Neural progenitor cell (in vitro differentiated cells): ENCODE data around the gene TM4SF5. TPM values are rescaled to one million over a fixed set of nuclear protein-coding genes. Genes with fewer than 3 reads are reported as not detected.

Experiments
- DNase-seq: peaks from one replicate; pipeline ENCODE4 v3.0.0-alpha.2; 2016; ENCODE audit warnings: low spot score
- H2AFZ ChIP-seq: fragments of 200-600 bp; sonication (generic); replicated peaks from 2 replicates; pipeline ENCODE4 v1.6.1; 2016; ENCODE audit warnings: antibody characterized with exemption
- H3F3A ChIP-seq: fragments of 200-600 bp; sonication (generic); 2 replicates; pipeline ENCODE4 v1.6.1; 2016; ENCODE audit warnings: antibody characterized with exemption, low read depth
- H3K27ac ChIP-seq: fragments of 200-600 bp; sonication (generic); 2 replicates; pipeline ENCODE4 v1.5.1; 2016; ENCODE audit warnings: mild to moderate bottlenecking
- H3K27me3 ChIP-seq: fragments of 200-600 bp; sonication (generic); 2 replicates; pipeline ENCODE4 v1.6.1; 2016; ENCODE audit warnings: mild to moderate bottlenecking, moderate library complexity
- H3K36me3 ChIP-seq: fragments of 200-600 bp; sonication (generic); 2 replicates; pipeline ENCODE4 v1.5.1; 2016
- H3K4me1 ChIP-seq: fragments of 200-600 bp; sonication (generic); 2 replicates; pipeline ENCODE4 v1.6.1; 2016; ENCODE audit warnings: mixed run types
- H3K4me2 ChIP-seq: fragments of 200-600 bp; sonication (generic); 2 replicates; pipeline ENCODE4 v1.6.1; 2016
- H3K4me3 ChIP-seq: fragments of 200-600 bp; sonication (generic); 2 replicates; pipeline ENCODE4 v1.5.1; 2016
- H3K79me2 ChIP-seq: fragments of 200-600 bp; sonication (generic); 2 replicates; pipeline ENCODE4 v1.6.1; 2016; ENCODE audit warnings: low read depth
- H3K9ac ChIP-seq: fragments of 200-600 bp; sonication (generic); 2 replicates; pipeline ENCODE4 v1.6.1; 2016
- H3K9me3 ChIP-seq: fragments of 200-600 bp; sonication (generic); 2 replicates; pipeline ENCODE4 v1.5.1; 2016; ENCODE audit warnings: low read depth
- H4K20me1 ChIP-seq: fragments of 200-600 bp; sonication (generic); 2 replicates; pipeline ENCODE4 v1.6.1; 2016; ENCODE audit warnings: low read depth
- H3K27ac Mint-ChIP-seq: 3 replicates; pipeline ENCODE4 v1.8.0; 2021; ENCODE audit warnings: mixed read lengths
- H3K27me3 Mint-ChIP-seq: 2 replicates; pipeline ENCODE4 v1.8.0; 2022; ENCODE audit warnings: low read depth, mild to moderate bottlenecking, inconsistent platforms, moderate library complexity, mixed read lengths; ENCODE audit not compliant: insufficient read depth
- H3K36me3 Mint-ChIP-seq: 3 replicates; pipeline ENCODE4 v1.8.0; 2021; ENCODE audit warnings: mixed read lengths
- H3K4me1 Mint-ChIP-seq: 3 replicates; pipeline ENCODE4 v1.8.0; 2021; ENCODE audit warnings: mixed read lengths
- H3K4me3 Mint-ChIP-seq: 3 replicates; pipeline ENCODE4 v1.8.0; 2021; ENCODE audit warnings: mild to moderate bottlenecking, moderate library complexity, mixed read lengths
- H3K9me3 Mint-ChIP-seq: 3 replicates; pipeline ENCODE4 v1.8.0; 2020; ENCODE audit warnings: mixed read lengths
- EZH2 ChIP-seq: fragments of 200-600 bp; sonication (generic); IDR thresholded peaks from 2 replicates; pipeline ENCODE4 v1.6.1; 2017; ENCODE audit warnings: antibody characterized with exemption, mild to moderate bottlenecking, moderate library complexity
- EZH2phosphoT487 ChIP-seq: fragments of 200-600 bp; sonication (generic); IDR thresholded peaks from 2 replicates; pipeline ENCODE4 v1.6.1; 2017; ENCODE audit warnings: antibody characterized with exemption
- total RNA-seq: library from RNA; depleted of rRNA; stranded (reverse); fragments of >200 nt; gene quantifications from 2 replicates; pipeline ENCODE4 v1.2.3, GENCODE V29; 2015; ENCODE audit warnings: low replicate concordance
- TF ChIP-seq, protein P1 (sequence below): fragments of 200-600 bp; sonication (generic); IDR thresholded peaks from 2 replicates; pipeline ENCODE4 v1.5.1; 2017; ENCODE audit warnings: antibody characterized with exemption, mild to moderate bottlenecking

TM4SF5 gene
- total RNA-seq, 1 donor from 2014 or later: not detected

DNA sequence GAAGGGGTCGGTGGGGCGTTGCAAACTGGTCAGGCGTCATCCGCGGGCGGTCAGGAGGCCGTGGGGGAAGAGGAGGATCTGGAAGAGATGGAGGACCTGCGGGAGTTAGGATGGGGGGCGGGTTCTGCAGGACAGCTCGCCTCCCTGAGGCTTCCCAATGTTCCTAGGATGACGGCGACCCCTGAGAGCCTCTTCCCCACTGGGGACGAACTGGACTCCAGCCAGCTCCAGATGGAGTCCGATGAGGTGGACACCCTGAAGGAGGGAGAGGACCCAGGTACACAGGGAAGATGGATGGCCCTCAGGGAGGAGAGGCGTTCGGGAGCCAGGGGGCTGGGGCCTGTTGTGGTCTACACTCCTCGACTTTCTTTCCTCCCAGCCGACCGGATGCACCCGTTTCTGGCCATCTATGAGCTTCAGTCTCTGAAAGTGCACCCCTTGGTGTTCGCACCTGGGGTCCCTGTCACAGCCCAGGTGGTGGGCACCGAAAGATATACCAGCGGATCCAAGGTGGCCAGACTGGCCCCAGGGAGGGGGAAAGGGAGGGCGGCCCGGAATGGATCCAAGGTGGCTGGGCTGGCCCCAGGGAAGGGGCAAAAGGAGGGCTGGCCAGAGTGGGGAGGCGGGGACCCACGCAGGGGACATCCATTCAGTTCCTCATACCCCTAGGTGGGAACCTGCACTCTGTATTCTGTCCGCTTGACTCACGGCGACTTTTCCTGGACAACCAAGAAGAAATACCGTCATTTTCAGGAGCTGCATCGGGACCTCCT, 36.1 kb downstream of the TM4SF5 start:
- no peaks in the 10 kb centered on the region for H4K20me1 ChIP-seq
- H3F3A ChIP-seq: peaks cover 11% of the 10 kb centered on the region
- peak overlapping the region; percentile 79 for H3K4me3 ChIP-seq
- Mint-ChIP-seq H3K4me1 (peaks cover 18% of the 10 kb centered on the region), H3K36me3 (peaks cover 18% of the 10 kb centered on the region), H3K27me3 (peaks cover 4% of the 10 kb centered on the region), H3K27ac (no peak overlapping the region), H3K9me3 (no peaks in the 10 kb centered on the region), H3K4me3 (peak overlapping the region; percentile 95)
- H3K27ac ChIP-seq: no peak overlapping the region
- no peak for TF ChIP-seq EZH2
- TF ChIP-seq, protein P1, sequence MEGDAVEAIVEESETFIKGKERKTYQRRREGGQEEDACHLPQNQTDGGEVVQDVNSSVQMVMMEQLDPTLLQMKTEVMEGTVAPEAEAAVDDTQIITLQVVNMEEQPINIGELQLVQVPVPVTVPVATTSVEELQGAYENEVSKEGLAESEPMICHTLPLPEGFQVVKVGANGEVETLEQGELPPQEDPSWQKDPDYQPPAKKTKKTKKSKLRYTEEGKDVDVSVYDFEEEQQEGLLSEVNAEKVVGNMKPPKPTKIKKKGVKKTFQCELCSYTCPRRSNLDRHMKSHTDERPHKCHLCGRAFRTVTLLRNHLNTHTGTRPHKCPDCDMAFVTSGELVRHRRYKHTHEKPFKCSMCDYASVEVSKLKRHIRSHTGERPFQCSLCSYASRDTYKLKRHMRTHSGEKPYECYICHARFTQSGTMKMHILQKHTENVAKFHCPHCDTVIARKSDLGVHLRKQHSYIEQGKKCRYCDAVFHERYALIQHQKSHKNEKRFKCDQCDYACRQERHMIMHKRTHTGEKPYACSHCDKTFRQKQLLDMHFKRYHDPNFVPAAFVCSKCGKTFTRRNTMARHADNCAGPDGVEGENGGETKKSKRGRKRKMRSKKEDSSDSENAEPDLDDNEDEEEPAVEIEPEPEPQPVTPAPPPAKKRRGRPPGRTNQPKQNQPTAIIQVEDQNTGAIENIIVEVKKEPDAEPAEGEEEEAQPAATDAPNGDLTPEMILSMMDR: no peak
- TF ChIP-seq EZH2phosphoT487: no peak
- no peaks in the 10 kb centered on the region for H3K79me2 ChIP-seq
- H3K4me1 ChIP-seq: peaks cover 10% of the 10 kb centered on the region
- H3K4me2 ChIP-seq: peak overlapping the region; percentile 97
- peaks cover 6% of the 10 kb centered on the region for H3K27me3 ChIP-seq
- no peak overlapping the region for H2AFZ ChIP-seq
- H3K36me3 ChIP-seq: no peaks in the 10 kb centered on the region
- no peak for DNase-seq
- no peaks in the 10 kb centered on the region for H3K9me3 ChIP-seq
- peak overlapping the region; percentile 38 for H3K9ac ChIP-seq

DNA sequence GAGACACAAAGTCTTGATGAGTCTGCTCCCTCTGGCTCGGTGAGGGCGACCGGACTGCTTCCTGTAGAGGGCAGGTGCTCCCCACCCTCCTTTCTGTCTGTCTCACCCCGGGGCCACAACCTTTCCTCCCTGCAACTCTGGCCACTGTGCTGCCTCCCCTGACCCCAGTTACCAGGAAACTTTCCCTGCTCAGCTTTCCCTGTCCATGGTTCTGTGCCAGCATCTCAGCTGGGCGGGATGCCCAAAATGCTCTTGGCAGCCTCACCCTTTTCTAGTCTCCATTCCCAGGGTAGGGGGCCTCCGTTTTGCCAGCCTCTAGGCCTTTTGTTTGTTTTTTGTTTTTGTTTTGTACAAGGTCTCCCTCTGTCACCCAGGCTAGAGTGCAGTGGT, 36.7 kb downstream of the TM4SF5 start:
- peaks cover 18% of the 10 kb centered on the region for H3K36me3 Mint-ChIP-seq
- TF ChIP-seq, protein P1: no peak
- TF ChIP-seq EZH2phosphoT487 (no peak), EZH2 (no peak)
- no peak overlapping the region for H3K4me2 ChIP-seq
- no peak overlapping the region for H2AFZ ChIP-seq
- H3F3A ChIP-seq: peaks cover 11% of the 10 kb centered on the region
- H3K4me1 ChIP-seq: peaks cover 10% of the 10 kb centered on the region
- peaks cover 4% of the 10 kb centered on the region for H3K27me3 Mint-ChIP-seq
- peaks cover 18% of the 10 kb centered on the region for H3K4me1 Mint-ChIP-seq
- no peak for DNase-seq
- no peak overlapping the region for H3K4me3 ChIP-seq
- no peaks in the 10 kb centered on the region for H3K9me3 Mint-ChIP-seq
- no peak overlapping the region for H3K27ac ChIP-seq
- H3K9ac ChIP-seq: no peak overlapping the region
- H4K20me1 ChIP-seq: no peaks in the 10 kb centered on the region
- peaks cover 6% of the 10 kb centered on the region for H3K27me3 ChIP-seq
- no peaks in the 10 kb centered on the region for H3K9me3 ChIP-seq
- no peak overlapping the region for H3K27ac Mint-ChIP-seq
- H3K36me3 ChIP-seq: no peaks in the 10 kb centered on the region
- peak overlapping the region; percentile 95 for H3K4me3 Mint-ChIP-seq
- no peaks in the 10 kb centered on the region for H3K79me2 ChIP-seq

DNA sequence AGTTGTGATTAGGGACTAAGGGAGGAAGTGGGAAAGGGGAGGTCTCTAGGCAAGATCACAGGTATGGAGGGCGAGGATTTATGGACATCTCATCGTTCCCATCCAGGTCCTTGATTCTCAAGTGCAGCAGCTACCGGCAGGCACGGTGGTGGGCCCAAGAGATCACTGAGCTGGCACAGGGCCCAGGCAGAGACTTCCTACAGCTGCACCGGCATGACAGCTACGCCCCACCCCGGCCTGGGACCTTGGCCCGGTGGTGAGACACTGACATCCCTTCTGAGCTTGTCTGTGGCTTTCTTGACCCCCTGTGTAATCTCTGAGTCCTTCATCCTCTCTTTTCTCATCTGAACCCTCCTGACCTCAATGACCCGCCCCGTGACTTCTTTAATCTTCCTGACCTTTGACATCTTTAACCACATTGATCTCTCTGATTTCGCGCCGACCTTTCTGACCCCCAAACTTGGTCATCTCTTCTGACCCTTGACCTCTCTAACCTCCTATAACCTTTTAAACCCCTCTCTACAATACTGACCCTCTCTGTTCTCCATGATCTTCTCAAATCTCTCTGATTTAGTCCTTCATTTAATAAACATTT, 39.1 kb downstream of the TM4SF5 start:
- Histone ChIP-seq H3K4me2 (no peak overlapping the region), H3K9me3 (no peaks in the 10 kb centered on the region), H3K4me3 (no peak overlapping the region), H3F3A (peaks cover 11% of the 10 kb centered on the region), H3K79me2 (no peaks in the 10 kb centered on the region), H4K20me1 (no peaks in the 10 kb centered on the region), H3K27me3 (peaks cover 6% of the 10 kb centered on the region), H3K36me3 (no peaks in the 10 kb centered on the region), H3K4me1 (peaks cover 10% of the 10 kb centered on the region), H3K27ac (no peak overlapping the region), H3K9ac (no peak overlapping the region), H2AFZ (no peak overlapping the region)
- DNase-seq: peak; percentile 13
- Mint-ChIP-seq H3K4me3 (no peak overlapping the region), H3K4me1 (peaks cover 18% of the 10 kb centered on the region), H3K27me3 (peaks cover 4% of the 10 kb centered on the region), H3K36me3 (peaks cover 18% of the 10 kb centered on the region), H3K9me3 (no peaks in the 10 kb centered on the region), H3K27ac (no peak overlapping the region)
- TF ChIP-seq, protein P1: no peak
- TF ChIP-seq EZH2phosphoT487 (no peak), EZH2 (no peak)
